GM21786 (cell line): ENCODE data around the gene FAM151A.

Experiments used
- ATAC-seq: cut with Tn5 transposase; IDR thresholded peaks from one replicate; pipeline ENCODE4 v1.9.1; 2021; ENCODE audit not compliant: unreplicated experiment

Gene FAM151A

DNA sequence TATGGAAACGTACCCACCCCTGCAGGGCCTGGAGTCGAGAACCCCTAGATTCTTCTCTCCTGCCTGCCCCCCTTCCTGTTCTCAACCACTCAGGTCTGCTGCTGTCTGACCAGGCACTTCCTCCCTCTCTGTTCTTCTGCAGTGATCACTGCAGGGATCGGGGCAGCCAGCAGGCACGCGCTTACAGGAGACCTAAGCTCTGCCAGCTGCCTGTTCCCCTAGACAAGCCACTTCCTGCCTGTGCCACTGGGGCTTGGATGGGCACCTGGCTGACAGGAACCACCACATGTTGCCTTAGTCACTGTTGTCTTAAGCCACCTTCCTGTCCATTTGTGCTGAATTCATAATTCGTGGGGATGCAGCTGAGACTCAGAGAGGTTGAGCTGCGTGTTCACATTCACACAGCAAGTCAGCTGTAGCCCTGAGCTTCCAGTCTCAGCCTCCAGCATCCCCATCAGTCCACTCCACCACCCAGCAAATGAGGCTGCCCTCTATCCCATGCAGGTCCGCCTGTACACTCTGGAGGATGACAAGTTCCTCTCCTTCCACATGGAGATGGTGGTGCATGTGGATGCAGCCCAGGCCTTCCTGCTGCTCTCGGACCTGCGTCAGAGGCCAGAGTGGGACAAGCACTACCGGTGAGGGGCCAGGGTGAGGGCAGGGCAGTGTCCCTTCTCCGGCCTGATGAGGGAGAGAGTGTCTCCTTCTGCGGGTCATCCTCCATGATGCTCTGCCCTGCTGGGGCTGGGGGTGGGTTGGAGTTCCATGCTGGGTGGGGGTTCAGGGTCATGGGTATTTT is 18.6 kb downstream of the FAM151A start:
- no peak for ATAC-seq

GRCh38 chr1:54604051-54604450 is 19.3 kb downstream of the FAM151A start:
- ATAC-seq: no peak

GRCh38 chr1:54603241-54603640 is 20.1 kb downstream of the FAM151A start:
- no peak for ATAC-seq

DNA sequence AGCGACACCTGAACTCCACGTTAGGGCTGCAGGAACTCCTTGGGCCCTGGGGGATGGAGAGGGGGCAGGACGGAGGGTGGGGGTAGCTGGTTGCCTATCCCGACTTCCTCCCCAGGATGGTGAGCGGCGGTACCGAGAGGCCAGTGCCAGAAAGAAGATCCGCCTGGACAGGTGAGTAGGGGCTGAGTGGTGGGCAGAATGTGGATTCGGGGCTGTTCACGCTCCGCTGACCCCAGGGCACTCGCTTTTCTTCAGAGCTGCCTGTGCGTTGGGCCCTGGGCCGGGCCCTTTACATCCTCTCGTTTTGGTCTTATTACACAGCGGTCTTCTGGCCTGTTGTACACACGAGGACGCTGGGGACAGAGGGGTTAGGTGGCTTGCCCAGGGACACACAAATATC is 20.8 kb downstream of the FAM151A start:
- no peak for ATAC-seq

GRCh38 chr1:54601730-54602129 is 21.6 kb downstream of the FAM151A start:
- ATAC-seq: no peak

DNA sequence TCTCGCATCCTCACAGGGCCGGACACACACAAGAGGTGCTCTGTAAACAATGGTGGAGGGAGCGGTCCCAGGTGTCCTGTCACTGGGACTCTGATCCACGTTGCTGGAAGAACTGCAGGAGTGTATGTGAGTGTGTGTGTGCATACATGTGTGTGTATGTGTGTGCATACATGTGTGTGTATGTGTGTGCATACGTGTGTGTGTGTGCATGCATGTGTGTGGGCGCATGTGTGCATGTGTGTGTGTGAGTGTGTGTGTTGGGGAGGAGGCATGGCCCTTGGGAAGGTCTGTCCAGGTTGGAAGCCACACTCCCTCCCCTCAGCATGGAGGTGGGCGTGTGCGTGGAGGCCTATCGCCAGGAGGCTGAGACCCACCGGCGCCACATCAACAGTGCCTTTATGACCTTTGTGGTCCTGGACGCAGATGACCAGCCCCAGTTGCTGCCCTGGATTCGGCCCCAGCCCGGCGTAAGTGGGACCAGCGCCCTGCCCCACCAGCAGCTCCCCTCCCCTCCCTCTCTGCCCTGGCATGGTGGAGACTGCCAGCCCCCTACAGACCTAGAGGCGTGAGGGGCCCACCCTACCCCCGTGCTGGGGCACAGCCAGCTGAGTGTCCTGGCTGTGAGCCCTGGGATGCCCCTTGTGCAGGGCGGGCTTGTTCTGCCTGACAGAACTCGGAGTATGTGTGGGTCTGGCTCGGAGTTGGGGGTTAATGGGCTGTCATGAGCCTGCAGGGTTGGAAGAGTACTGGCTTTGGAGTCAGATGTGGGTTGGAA is 22.2 kb downstream of the FAM151A start:
- ATAC-seq: no peak

DNA sequence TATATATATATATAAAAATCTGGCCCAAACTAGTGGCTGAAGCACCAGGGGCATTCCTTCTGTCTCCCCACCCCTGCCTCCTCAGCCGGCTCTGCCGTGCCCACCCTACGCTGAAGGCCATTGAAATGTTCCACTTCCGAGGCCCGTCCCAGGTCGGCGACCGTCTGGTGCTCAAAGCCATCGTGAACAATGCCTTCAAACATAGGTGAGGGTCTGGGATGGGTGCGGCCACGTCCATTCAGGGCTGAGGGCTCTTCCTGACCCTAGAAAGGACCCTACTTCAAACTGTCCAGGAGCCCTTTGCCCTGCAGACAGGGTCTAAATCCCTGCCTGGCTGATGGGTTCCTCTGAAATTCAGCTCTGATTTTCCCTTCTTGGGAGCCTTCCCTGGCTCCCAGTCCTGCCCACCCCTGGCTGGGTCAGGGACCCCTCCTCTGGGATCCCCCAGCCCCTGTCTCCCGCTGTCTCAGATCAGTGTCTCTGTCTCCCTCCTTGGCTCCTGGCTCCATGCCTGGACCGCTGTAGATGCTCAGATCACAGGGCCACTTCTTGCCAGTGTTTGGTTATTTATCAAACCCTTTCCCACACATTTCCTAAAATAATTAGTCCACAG is 24.0 kb downstream of the FAM151A start:
- ATAC-seq: no peak

DNA sequence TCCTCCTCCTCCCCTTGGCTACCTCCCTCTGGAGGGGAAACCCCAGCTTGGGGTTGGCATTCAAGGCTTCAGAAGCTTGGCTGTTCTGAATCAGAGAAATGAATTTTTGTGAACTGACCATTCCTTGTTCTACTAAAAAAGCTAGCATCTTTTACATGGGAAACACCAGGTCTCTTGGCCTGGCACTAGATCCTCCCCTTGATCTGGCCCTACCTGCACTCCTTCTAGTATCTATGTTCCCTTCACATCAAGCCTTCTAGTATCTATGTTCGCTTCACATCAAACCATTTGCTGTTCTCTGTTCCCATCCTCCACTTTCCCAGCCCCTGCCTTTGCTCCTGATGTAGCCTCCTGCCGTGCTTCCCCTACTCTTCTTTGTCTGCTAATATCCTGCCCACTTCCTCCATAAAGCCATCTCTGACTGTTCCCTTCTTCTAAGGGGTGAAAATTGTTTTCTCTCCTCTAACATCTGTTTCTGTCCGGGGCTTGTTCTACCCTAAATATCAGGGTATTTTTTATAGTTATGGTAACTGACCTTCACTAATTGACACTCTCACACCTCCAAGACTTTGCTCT is 25.8 kb downstream of the FAM151A start:
- ATAC-seq: no peak

DNA sequence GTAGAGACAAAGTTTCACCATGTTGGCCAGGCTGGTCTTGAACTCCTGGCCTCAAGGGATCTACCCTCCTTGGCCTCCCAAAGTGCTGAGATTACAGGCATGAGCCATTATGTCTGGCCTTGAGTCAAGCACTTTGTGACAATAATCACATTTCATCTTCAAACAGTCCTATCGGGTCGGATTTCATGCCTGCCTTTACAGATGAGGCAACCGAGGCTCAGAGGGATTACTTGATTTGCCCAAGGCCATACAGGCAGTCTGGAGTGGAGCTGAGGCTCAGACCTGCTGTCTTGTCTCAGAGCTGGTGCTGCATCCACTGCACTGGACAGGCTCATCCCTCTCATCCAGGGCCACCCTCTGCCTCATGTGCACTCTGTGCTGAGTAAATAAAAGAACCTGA is 26.6 kb downstream of the FAM151A start:
- no peak for ATAC-seq

DNA sequence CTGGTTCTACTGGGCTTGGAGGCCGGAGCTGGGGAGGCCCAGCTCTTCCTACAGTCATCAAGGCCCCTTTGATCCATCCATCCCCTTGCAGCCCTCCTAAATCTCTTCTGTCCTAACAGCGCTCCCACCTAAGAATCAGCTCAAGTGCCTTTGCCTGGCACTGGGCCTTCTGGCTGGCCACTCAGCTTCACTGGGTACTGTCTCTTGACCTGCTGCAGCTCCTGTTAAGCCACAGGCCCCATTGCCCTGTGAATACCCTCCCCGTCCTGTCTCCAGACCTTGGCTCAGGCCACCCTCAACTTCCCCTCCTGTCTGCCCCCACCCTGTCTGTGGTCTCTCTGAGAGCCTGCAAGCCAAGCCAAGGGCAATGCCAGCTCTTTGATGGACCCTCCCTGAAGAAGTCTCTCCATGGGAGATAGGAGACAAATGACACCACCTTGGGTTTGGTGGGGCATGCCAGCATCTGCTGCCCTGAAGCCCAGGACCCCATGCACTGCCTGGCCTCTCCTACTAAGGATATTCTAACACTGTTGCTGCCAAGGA is 27.3 kb downstream of the FAM151A start:
- ATAC-seq: no peak

- ATAC-seq: no peak
These were observed 28.9 kb downstream of the FAM151A start for GRCh38 chr1:54594463-54594862.

GRCh38 chr1:54593571-54594160 is 29.7 kb downstream of the FAM151A start:
- ATAC-seq: no peak

GRCh38 chr1:54591127-54591756 is 32.1 kb downstream of the FAM151A start:
- ATAC-seq: no peak

- no peak for ATAC-seq
These were observed 34.9 kb downstream of the FAM151A start for GRCh38 chr1:54588377-54588776.

DNA sequence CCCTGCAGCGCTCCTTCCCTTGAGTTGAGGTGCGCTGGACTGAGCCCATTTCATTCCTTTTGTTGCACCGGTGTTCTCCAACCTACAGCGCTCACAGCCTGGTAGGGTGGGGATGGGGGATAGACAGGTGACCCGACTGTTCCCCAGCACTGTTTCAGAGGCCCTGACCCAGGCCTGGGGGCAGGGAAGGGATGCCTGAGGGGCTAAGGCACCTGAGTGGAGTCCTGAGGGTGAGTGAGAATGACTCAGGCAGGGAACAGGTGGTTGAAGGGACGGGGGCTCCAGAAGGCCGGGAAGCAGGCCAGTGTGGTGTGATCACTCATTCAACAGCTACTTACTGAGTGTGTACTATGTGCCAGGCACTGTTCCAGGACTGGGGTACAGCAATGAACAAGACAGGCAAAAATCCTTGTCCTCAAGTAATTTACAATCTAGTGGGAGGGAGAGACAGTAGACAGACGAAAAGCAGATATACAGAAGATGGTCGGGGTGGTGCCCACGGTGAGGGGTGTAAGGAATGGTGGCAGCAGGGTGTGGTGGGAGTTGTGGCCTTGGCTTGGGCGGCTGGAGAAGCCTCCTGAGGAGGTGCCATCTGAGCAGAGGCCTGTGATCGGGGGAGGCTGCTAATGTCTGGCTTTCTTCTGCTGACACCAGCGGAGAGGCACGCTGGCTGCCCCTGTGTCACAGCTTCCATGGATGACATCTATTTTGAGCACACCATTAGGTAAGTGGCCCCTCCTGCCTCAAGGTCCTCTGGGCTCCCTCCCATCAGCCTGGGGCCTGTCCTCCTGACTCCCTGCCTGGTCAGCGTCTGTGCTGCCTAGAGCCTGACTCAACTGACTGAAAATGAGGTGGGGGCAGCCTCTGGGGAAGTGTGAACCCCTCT is 37.9 kb downstream of the FAM151A start:
- ATAC-seq: no peak

- ATAC-seq: no peak
These were observed 38.8 kb downstream of the FAM151A start for GRCh38 chr1:54584575-54584974.

- ATAC-seq: no peak
These were observed 39.5 kb downstream of the FAM151A start for GRCh38 chr1:54583871-54584270.

DNA sequence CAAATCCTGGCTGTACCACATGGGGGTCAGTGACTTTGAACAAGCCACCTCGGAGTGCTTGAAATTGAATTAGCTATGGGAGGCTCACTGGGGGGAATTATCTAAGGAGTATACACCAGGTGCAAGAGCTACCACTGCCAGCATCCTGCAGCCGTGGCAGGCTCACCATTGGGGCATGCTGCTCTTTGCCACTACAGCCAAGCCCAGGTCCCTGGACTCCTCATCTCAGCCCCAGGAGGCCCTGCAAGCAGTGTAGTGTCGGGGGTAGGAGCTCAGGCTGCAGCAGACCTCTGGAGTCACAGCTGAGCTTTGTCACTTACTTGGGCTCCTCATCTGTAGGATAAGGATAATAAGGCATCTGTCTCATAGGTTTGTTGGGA is 40.0 kb downstream of the FAM151A start:
- ATAC-seq: no peak

DNA sequence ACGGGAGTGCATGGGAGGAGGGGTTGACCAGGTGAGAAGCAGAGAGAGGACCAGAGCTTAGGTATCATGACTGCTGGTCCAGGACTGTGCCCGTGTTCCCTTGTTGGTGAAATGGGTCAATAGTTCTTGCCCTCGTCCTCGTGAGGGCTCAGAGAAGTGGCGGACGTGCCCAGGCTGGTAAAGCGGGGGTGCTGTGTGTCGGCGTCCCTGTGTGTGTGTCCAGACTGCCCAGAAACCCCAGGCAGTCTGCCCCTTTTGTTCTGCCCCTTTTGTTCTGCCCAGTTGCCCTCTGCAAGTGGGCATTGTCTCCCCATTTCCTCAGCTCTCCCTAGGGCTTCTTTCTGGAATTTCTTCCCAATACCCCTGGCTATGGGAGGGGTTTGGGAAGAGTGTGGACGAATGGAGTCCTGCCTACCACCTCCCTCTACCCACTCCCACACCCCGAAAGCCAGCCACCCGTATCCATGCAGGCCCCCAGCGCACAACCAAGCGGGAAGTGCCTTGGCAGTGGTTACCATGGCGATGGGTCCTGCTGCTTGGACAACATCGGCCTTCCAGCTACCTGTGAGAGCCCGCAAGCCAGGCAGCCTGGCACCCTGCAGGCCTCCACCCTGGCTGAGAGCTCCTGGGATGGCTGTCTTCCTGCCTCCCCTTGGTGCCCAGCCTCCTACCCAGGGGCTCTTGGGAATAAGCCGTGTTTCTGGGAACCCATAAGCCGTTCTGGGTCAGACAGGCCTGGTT is 40.6 kb downstream of the FAM151A start:
- ATAC-seq: no peak
